Small intestine (tissue), 7 donors: ENCODE measurements around the gene PCAT6. TPM values are rescaled to one million over a fixed set of nuclear protein-coding genes. Genes with fewer than 3 reads are reported as not detected.
"Not testable (repeated sequence)": the region's sequence is repeated elsewhere in the genome, so short reads cannot be mapped to it uniquely, and the experiment has no call there.

Source experiments
- DNase-seq, 2 donors: peaks; one replicate each; pipeline versions ENCODE4 v3.0.0 to v3.0.0-alpha.2; 2013
- FAIRE-seq: peaks from 2 replicates; lab custom pipeline; 2012; peaks lifted over from hg19 to GRCh38; lab: Jason Lieb, UNC
- H3K27ac ChIP-seq, 3 donors: one replicate each; pipeline ENCODE4 v1.5.1; 2013; ENCODE audit warnings: low read length in 2 of 3, mild to moderate bottlenecking in 2 of 3, control low read depth in 1 of 3, inconsistent platforms in 1 of 3, low read depth in 1 of 3, moderate library complexity in 1 of 3
- H3K27me3 ChIP-seq, 3 donors: one replicate each; pipeline ENCODE4 v1.6.1; 2013; ENCODE audit warnings: low read length in 3 of 3, inconsistent platforms in 1 of 3; ENCODE audit not compliant: control insufficient read depth in 3 of 3, insufficient read depth in 3 of 3
- H3K36me3 ChIP-seq, 3 donors: one replicate each; pipeline ENCODE4 v1.6.1; 2013; ENCODE audit warnings: low read length in 3 of 3, inconsistent platforms in 1 of 3, low read depth in 1 of 3, mild to moderate bottlenecking in 1 of 3, moderate library complexity in 1 of 3; ENCODE audit not compliant: control insufficient read depth in 3 of 3, insufficient read depth in 2 of 3
- H3K4me1 ChIP-seq, 3 donors: one replicate each; pipeline ENCODE4 v1.6.1; 2013; ENCODE audit warnings: low read length in 2 of 3, inconsistent platforms in 1 of 3, low read depth in 1 of 3, mild to moderate bottlenecking in 1 of 3, moderate library complexity in 1 of 3; ENCODE audit not compliant: control insufficient read depth in 3 of 3, insufficient read depth in 2 of 3
- H3K4me3 ChIP-seq, 3 donors: one replicate each; pipeline ENCODE4 v1.5.1; 2013; ENCODE audit warnings: low read length in 3 of 3, control low read depth in 1 of 3, inconsistent platforms in 1 of 3, low read depth in 1 of 3, mild to moderate bottlenecking in 1 of 3, moderate library complexity in 1 of 3
- H3K9me3 ChIP-seq, 2 donors: one replicate each; pipeline ENCODE4 v1.6.1; 2013; ENCODE audit warnings: low read depth in 1 of 2, low read length in 1 of 2; ENCODE audit not compliant: control insufficient read depth in 2 of 2, insufficient read depth in 1 of 2
- WGBS, 3 donors: extraction: QIAGEN DNeasy Blood & Tissue Kit; methylation state at CpG; one replicate each; pipeline ENCODE4 v1.1.7; 2013; 5-methylcytosine and 5-hydroxymethylcytosine counted together
- polyA plus RNA-seq, 4 donors: library from polyadenylated mRNA; stranded (reverse) in 3 of 4; unstranded in 1 of 4; fragments of 200-250 nt in 3 of 4; fragments of 120-200 nt in 1 of 4; gene quantifications; one replicate each; pipeline versions ENCODE4 v1.2.1 to v1.2.3, GENCODE V29; 2013
- donor health status: healthy with polysubstance abuse.
- donor health status: control.
- donor health status: control.
- donor health status: Bipolar disorder and iron deficiency.
- donor health status: healthy.

PCAT6 gene
- polyA plus RNA-seq, 4 donors, result 1.2 to 2.1 (median 1.6) TPM

DNA sequence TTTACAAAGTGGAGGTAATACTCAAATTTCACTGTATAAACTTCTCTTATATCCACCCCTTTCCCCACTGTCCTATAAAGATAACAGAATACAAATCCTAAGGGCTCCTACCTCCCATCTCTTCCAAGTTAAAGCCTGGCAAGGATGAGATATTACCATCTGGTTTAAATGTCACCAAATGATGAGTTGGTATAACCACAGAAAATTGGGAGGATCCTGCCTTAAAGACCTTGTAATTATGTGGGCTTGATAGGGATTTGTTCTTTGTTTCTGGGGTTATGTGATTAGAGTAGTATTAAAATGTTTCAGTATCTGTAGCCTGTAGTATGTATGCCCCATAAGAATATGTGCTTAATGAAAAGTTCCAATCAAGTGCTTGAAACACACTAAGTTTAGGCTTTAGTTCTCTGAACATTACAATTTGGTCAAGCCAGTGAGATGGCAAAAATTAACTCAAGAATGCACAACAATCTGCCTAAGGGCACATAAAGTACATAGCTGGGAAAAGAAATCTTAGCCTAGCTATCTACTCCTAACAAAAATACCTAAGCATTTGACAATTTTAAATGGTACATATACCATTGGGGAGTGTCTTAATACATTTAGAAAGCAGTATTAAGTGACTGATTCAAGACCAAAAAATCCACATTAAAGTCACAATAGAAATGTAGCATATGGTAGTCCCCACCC lies 16.6 kb upstream of the PCAT6 start:
- Histone ChIP-seq H3K4me1 (peaks cover 0 to 6% (median 2%) of the 10 kb centered on the region in 3 donors), H3K4me3 (no peak overlapping the region)
- no peak for FAIRE-seq

DNA sequence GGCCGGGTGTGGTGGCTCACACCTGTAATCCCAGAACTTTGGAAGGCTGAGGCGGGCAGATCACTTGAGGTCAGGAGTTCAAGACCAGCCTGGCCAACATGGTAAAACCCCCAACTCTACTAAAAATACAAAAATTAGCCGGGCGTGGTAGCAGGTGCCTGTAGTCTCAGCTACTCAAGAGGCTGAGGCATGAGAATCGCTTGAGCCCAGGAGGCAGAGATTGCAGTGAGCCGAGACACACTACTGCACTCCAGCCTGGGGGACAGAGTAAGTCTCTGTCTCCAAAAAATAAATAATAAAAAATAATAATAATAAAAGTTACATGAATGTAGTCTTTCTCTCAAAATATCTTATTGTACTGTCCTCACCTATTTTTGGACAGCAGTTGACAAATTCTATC lies 15.8 kb upstream of the PCAT6 start:
- H3K9me3 ChIP-seq, H3K27ac ChIP-seq, DNase-seq, H3K4me3 ChIP-seq, FAIRE-seq, H3K4me1 ChIP-seq, H3K27me3 ChIP-seq: not testable (repeated sequence)
- peaks cover 0 to 23% (median 0%) of the 10 kb centered on the region in 3 donors for H3K36me3 ChIP-seq
- 44 to 77% (median 68%) methylated on average over 6 of the region's 6 CpGs for WGBS, 3 donors

More for the DNA sequence above, 16.6 kb upstream of the PCAT6 start:
- no peak for DNase-seq
- Histone ChIP-seq H3K9me3 (no peaks in the 10 kb centered on the region), H3K36me3 (peaks cover 0 to 23% (median 0%) of the 10 kb centered on the region in 3 donors), H3K27ac (no peak overlapping the region), H3K27me3 (no peaks in the 10 kb centered on the region)

DNA sequence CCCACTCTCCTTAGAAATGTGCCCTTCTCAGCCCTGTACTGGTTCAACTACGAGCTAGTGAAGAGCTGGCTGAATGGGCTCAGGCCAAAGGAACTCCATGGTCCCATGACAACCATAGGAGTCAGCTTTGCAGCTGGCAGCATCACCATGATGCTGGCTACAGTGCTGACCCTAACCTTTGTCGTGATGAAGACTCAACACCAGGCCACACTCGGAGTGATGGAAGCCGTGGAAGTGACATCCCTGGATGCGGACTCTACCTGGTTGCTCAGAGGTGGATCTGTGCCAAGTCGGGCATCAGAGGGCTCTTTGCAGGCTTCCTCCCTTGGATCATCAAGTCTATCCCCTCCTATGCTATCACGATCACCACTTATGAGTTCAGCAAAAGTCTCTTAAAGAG lies 14.1 kb upstream of the PCAT6 start:
- Histone ChIP-seq H3K4me3 (no peak overlapping the region), H3K27me3 (no peaks in the 10 kb centered on the region), H3K9me3 (peaks cover 0 to 2% of the 10 kb centered on the region in 2 donors), H3K4me1 (peaks cover 0 to 3% (median 2%) of the 10 kb centered on the region in 3 donors), H3K27ac (no peak overlapping the region), H3K36me3 (peaks cover 0 to 27% (median 2%) of the 10 kb centered on the region in 3 donors)
- DNase-seq, result no peak
- WGBS, 3 donors, result 93 to 99% (median 96%) methylated on average over 7 of the region's 7 CpGs
- no peak for FAIRE-seq

DNA sequence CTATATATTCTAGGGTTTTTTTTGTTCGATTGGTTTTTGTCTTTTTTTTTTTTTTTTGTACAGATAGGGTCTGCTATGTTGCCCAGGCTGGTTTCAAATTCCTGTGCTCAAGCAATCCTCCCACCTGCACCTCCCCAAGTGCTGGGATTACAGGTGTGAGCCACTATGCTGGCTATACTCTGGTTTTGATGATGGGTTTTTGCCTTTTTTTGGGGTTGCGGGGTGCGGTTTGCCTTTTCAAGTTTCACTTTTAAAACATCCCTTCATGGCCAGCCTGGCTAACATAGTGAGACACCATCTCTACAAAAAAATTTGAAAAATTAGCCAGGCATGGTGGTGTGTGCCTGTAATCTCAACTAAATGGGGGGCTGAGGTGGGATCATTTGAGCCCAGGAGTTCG lies 12.5 kb upstream of the PCAT6 start:
- FAIRE-seq (no peak), DNase-seq (no peak)
- no peak overlapping the region for H3K4me3 ChIP-seq
- 80 to 88% (median 82%) methylated on average over 4 of the region's 4 CpGs for WGBS, 3 donors
- H3K36me3 ChIP-seq, result peaks cover 0 to 27% (median 2%) of the 10 kb centered on the region in 3 donors
- H3K27me3 ChIP-seq, result no peaks in the 10 kb centered on the region
- H3K4me1 ChIP-seq, result no peaks in the 10 kb centered on the region
- H3K27ac ChIP-seq, result no peak overlapping the region
- H3K9me3 ChIP-seq, result peaks cover 0 to 2% of the 10 kb centered on the region in 2 donors

DNA sequence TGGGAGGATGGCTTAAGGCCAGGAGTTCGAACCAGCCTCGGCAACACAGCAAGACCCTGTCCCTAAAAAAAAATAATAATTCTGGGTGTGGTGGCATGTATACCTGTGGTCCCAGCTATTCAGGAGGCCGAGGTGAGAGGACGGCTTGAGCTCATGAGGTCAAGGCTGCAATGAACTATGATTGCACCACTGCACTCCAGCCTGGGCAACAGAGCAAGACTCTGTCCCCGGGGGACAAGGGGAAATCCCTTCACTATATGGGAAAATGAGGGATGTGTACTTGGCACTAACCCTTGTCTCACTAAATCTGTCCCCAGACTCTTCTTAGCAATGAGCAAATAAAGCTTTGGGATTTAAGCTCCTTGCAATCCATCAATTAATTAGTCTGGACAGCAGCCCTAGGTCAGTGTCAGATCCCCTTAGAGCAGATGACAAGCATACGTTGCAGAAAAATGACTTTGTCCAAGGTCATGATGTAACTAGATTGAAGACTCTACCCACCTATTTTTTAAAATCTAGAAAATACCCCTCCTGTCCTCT lies 11.9 kb upstream of the PCAT6 start:
- Histone ChIP-seq H3K36me3 (peaks cover 0 to 27% (median 2%) of the 10 kb centered on the region in 3 donors), H3K4me3 (no peak overlapping the region), H3K9me3 (peaks cover 0 to 2% of the 10 kb centered on the region in 2 donors), H3K27ac (no peak overlapping the region), H3K4me1 (no peaks in the 10 kb centered on the region), H3K27me3 (no peaks in the 10 kb centered on the region)
- DNase-seq, result no peak
- WGBS, 3 donors, result 71 to 79% (median 76%) methylated on average over 6 of the region's 6 CpGs
- no peak for FAIRE-seq

DNA sequence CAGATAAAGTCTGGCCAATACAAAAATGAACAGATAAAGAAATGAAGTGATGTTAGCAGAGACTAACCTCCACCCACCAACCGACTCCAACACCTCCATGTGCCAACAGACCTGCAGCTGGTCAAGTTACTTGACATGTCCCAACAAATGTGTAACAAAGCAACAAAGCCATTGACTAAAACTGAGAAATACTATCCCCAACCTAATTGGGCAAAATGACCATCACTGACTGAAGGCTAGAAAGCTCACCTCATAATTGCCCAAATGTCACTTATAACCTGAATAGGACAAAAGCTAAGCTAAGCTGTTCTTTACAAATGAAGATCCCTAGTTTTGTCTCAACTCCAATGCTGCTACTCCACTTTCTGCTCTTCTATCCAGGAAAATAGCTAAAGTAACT lies 10.0 kb upstream of the PCAT6 start:
- WGBS, 3 donors, result 92 to 100% (median 94%) methylated on average over 1 of the region's 1 CpG
- FAIRE-seq, result no peak

DNA sequence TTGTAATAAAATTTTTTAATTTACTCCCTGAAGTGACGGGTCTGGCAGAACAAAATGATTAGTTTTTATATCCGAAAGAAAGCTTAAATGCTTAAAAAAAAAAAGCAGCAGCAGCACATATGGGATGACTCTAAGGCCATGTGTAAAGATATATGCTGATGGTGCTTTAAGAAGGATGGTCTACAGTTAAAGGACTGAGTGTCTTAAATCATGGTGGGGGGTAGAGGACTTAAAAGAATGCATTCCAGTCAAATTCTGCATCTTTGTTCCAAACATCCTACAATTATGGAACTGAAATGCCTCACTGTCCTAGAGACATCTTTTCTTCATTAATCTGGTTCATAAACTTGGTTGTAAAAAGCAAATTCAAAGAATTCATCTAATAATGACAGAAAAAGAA lies 9.6 kb upstream of the PCAT6 start:
- 90 to 96% (median 94%) methylated on average over 2 of the region's 2 CpGs for WGBS, 3 donors

More for the DNA sequence above, 10.0 kb upstream of the PCAT6 start:
- Histone ChIP-seq H3K4me1 (peaks cover 0 to 3% (median 0%) of the 10 kb centered on the region in 3 donors), H3K27me3 (no peaks in the 10 kb centered on the region), H3K4me3 (no peak overlapping the region), H3K36me3 (peaks cover 0 to 27% (median 2%) of the 10 kb centered on the region in 3 donors), H3K27ac (no peak overlapping the region), H3K9me3 (peaks cover 0 to 2% of the 10 kb centered on the region in 2 donors)
- DNase-seq, result no peak

DNA sequence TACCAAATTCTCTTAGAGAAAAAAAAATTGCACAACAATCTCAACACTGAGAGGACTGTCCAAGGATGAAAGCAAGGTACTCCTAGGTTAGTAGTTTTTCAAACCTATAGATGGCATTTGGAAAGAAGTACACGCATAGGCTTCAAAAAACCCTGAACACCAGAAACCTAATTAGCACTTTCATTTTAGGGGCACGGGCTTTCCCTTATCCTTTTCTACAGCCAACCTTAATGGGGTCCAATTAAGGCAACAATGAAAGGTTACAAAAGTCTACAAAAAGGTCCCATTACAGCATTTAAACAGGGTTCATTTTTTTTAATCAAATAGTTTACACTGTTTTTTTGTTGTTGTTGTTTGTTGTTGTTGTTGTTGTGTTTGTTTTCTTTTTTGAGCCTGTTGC lies 8.7 kb upstream of the PCAT6 start:
- FAIRE-seq, result no peak
- H3K9me3 ChIP-seq, result peaks cover 0 to 2% of the 10 kb centered on the region in 2 donors
- no peak overlapping the region for H3K4me3 ChIP-seq
- WGBS, 3 donors, result 56 to 83% (median 67%) methylated on average over 2 of the region's 2 CpGs
- no peak for DNase-seq
- no peaks in the 10 kb centered on the region for H3K27me3 ChIP-seq
- no peak overlapping the region for H3K27ac ChIP-seq
- H3K4me1 ChIP-seq, result peaks cover 0 to 10% (median 0%) of the 10 kb centered on the region in 3 donors
- peaks cover 0 to 14% (median 2%) of the 10 kb centered on the region in 3 donors for H3K36me3 ChIP-seq

More for the DNA sequence above, 9.6 kb upstream of the PCAT6 start:
- DNase-seq (no peak), FAIRE-seq (no peak)
- H3K4me1 ChIP-seq, result peaks cover 0 to 7% (median 0%) of the 10 kb centered on the region in 3 donors
- peaks cover 0 to 23% (median 2%) of the 10 kb centered on the region in 3 donors for H3K36me3 ChIP-seq
- H3K27ac ChIP-seq, result no peak overlapping the region
- no peak overlapping the region for H3K4me3 ChIP-seq
- H3K27me3 ChIP-seq, result no peaks in the 10 kb centered on the region
- peaks cover 0 to 2% of the 10 kb centered on the region in 2 donors for H3K9me3 ChIP-seq
